Stimulated activated CD8-positive, alpha-beta memory T cell treated with anti-CD3 and anti-CD28 coated beads, Interleukin-15, amount 100 ng/mL, for 1 hour (primary cell): ENCODE measurements around the gene KHSRP.
"Not testable (repeated sequence)": the region's sequence is repeated elsewhere in the genome, so short reads cannot be mapped to it uniquely, and the experiment has no call there.

Experiments
- DNase-seq: peaks from one replicate; pipeline ENCODE4 v3.0.0-alpha.2; 2020; ENCODE audit warnings: low read depth

Gene KHSRP

GRCh38 chr19:6417713-6418561, 6.7 kb downstream of the KHSRP start:
- DNase-seq = no peak

GRCh38 chr19:6416658-6417405, 7.8 kb downstream of the KHSRP start:
- DNase-seq = no peak

GRCh38 chr19:6415591-6416190, 8.9 kb downstream of the KHSRP start:
- DNase-seq = no peak

GRCh38 chr19:6414793-6415590, 9.6 kb downstream of the KHSRP start:
- DNase-seq = no peak

GRCh38 chr19:6413721-6414643, 10.6 kb downstream of the KHSRP start:
- no peak for DNase-seq

- DNase-seq = no peak
Observed at GRCh38 chr19:6413291-6413690, 11.3 kb downstream of the KHSRP start.

- peak; percentile 34 for DNase-seq
Observed at GRCh38 chr19:6412447-6413091, 12.0 kb downstream of the KHSRP start.

GRCh38 chr19:6412061-6412446, 12.6 kb downstream of the KHSRP start:
- no peak for DNase-seq

GRCh38 chr19:6409346-6409745, 15.3 kb downstream of the KHSRP start:
- DNase-seq = no peak

GRCh38 chr19:6406401-6406800, 18.2 kb downstream of the KHSRP start:
- no peak for DNase-seq

- DNase-seq = no peak
Observed at GRCh38 chr19:6402837-6403608, 21.6 kb downstream of the KHSRP start.

GRCh38 chr19:6402058-6402457, 22.6 kb downstream of the KHSRP start:
- DNase-seq = no peak

GRCh38 chr19:6400062-6400944, 24.3 kb downstream of the KHSRP start:
- not testable (repeated sequence) for DNase-seq

- no peak for DNase-seq
Observed at GRCh38 chr19:6396305-6396704, 28.3 kb downstream of the KHSRP start.

GRCh38 chr19:6394831-6395230, 29.8 kb downstream of the KHSRP start:
- no peak for DNase-seq

GRCh38 chr19:6393983-6394412, 30.6 kb downstream of the KHSRP start:
- no peak for DNase-seq

- DNase-seq = peak; percentile 93
Observed at GRCh38 chr19:6393074-6393982, 31.3 kb downstream of the KHSRP start, which contains the start of gene GTF2F1. Gene GTF2F1, minus strand, starts transcription at chr19:6393164. Its CDS starts 169 bp downstream, at chr19:6392995.
